Measurements from ENCODE around the gene RGMB. TPM values are rescaled to one million over a fixed set of nuclear protein-coding genes. Genes with fewer than 3 reads are reported as not detected.

Gene RGMB
- total and polyA plus RNA-seq, 2 of the 13 experiments (the other 11 are each of a cell fraction or from before 2014, with no cell fraction given), result 3.0 to 3.8 TPM

DNA sequence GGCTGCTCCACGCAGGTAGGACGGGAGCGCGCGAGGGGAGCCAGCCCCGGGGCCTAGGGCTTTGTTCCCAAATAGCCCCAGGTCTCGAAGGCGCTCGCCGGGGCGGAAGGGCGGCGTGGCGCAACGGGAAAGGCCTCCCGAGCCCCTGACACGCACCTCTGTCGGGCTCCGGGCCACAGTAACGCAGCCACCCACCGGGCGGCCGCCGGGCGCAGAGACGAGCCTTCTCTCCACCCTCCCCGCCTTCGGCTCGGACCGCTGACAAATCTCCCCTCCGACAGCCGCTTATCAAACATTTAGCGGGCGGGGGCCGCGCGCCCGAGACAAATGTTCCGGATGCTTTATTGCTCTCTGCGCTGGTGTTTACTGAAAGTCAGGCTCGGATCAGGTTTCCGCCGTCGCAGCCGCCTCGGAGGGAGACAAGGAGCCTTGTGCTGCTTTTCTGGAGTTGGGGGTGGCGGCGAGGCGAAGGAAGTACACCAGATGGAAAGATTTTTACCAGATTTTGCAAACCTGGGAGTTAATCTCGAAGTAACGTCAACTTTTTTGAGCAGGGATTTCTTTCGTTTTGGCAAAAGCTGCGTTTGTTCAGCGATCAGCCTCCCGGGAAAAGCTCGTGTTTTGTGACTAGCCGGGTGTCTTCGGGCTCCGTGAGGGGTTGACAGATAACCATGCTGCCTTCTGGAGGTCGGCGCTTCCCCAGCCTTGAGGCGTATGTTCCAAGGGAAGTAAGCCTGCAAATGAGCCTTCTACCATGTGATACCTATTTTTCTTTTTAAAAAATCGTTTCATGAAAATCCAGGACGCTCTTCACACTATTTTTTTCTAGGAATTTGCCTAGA, 950 bp downstream of the RGMB start (continued):
- TF ChIP-seq LCORL (IDR thresholded peaks at IDR 0.05) (no peak), LCORL (CRISPR knock-in tag; IDR thresholded peaks at IDR 0.05) (peak; percentile 47; the same call in 1 of the 2 replicates), NFIC (IDR thresholded peaks at IDR 0.05; ENCODE audit: low read length) (no peak), TSC22D2 (CRISPR knock-in tag; IDR thresholded peaks at IDR 0.05; ENCODE audit: borderline replicate concordance) (no peak), POLR2AphosphoS5 (IDR thresholded peaks at IDR 0.05; ENCODE audit: low read depth, low read length) (no peak), GATA4 (IDR thresholded peaks at IDR 0.05; ENCODE audit: borderline replicate concordance, low read depth) (no peak), GZF1 (CRISPR knock-in tag; IDR thresholded peaks at IDR 0.05) (no peak), NRL (CRISPR knock-in tag; IDR thresholded peaks at IDR 0.05; ENCODE audit: borderline replicate concordance) (peak; percentile 47; the same call in 1 of the 2 replicates), ZNF282 (IDR thresholded peaks at IDR 0.05; ENCODE audit: partially characterized antibody) (no peak), SOX5 (CRISPR knock-in tag; IDR thresholded peaks at IDR 0.05; ENCODE audit: borderline replicate concordance) (0 out of 2 replicates have a peak, but pooled peaks have one; percentile 11), HDAC1 (CRISPR knock-in tag; IDR thresholded peaks at IDR 0.05) (peak; percentile 20; the same call in 1 of the 2 replicates), NR2C2 (CRISPR knock-in tag; IDR thresholded peaks at IDR 0.05; ENCODE audit: borderline replicate concordance) (no peak), HOXD1 (CRISPR knock-in tag; IDR thresholded peaks at IDR 0.05) (0 out of 2 replicates have a peak, but pooled peaks have one; percentile 13), TEAD2 (CRISPR knock-in tag; IDR thresholded peaks at IDR 0.05) (no peak), RFXAP (CRISPR knock-in tag; IDR thresholded peaks at IDR 0.05; ENCODE audit: borderline replicate concordance) (0 out of 2 replicates have a peak, but pooled peaks have one; percentile 20), ZFY (CRISPR knock-in tag; IDR thresholded peaks at IDR 0.05) (peak; percentile 75; the same call in 1 of the 2 replicates)
- TF ChIP-seq, protein P1, sequence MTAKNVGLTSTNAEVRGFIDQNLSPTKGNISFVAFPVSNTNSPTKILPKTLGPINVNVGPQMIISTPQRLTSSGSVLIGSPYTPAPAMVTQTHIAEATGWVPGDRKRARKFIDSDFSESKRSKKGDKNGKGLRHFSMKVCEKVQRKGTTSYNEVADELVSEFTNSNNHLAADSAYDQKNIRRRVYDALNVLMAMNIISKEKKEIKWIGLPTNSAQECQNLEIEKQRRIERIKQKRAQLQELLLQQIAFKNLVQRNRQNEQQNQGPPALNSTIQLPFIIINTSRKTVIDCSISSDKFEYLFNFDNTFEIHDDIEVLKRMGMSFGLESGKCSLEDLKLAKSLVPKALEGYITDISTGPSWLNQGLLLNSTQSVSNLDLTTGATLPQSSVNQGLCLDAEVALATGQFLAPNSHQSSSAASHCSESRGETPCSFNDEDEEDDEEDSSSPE (CRISPR knock-in tag; IDR thresholded peaks at IDR 0.05), result 0 out of 2 replicates have a peak, but pooled peaks have one; percentile 35
- TF ChIP-seq, protein P2, sequence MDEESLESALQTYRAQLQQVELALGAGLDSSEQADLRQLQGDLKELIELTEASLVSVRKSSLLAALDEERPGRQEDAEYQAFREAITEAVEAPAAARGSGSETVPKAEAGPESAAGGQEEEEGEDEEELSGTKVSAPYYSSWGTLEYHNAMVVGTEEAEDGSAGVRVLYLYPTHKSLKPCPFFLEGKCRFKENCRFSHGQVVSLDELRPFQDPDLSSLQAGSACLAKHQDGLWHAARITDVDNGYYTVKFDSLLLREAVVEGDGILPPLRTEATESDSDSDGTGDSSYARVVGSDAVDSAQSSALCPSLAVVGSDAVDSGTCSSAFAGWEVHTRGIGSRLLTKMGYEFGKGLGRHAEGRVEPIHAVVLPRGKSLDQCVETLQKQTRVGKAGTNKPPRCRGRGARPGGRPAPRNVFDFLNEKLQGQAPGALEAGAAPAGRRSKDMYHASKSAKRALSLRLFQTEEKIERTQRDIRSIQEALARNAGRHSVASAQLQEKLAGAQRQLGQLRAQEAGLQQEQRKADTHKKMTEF (CRISPR knock-in tag; IDR thresholded peaks at IDR 0.05), result peak; percentile 25; the same call in 1 of the 2 replicates
- TF ChIP-seq, protein P3, sequence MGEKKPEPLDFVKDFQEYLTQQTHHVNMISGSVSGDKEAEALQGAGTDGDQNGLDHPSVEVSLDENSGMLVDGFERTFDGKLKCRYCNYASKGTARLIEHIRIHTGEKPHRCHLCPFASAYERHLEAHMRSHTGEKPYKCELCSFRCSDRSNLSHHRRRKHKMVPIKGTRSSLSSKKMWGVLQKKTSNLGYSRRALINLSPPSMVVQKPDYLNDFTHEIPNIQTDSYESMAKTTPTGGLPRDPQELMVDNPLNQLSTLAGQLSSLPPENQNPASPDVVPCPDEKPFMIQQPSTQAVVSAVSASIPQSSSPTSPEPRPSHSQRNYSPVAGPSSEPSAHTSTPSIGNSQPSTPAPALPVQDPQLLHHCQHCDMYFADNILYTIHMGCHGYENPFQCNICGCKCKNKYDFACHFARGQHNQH (CRISPR knock-in tag; IDR thresholded peaks at IDR 0.05), result no peak
- TF ChIP-seq, protein P4, sequence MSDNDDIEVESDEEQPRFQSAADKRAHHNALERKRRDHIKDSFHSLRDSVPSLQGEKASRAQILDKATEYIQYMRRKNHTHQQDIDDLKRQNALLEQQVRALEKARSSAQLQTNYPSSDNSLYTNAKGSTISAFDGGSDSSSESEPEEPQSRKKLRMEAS (IDR thresholded peaks at IDR 0.05), result peak; percentile 34
- TF ChIP-seq, protein P5, sequence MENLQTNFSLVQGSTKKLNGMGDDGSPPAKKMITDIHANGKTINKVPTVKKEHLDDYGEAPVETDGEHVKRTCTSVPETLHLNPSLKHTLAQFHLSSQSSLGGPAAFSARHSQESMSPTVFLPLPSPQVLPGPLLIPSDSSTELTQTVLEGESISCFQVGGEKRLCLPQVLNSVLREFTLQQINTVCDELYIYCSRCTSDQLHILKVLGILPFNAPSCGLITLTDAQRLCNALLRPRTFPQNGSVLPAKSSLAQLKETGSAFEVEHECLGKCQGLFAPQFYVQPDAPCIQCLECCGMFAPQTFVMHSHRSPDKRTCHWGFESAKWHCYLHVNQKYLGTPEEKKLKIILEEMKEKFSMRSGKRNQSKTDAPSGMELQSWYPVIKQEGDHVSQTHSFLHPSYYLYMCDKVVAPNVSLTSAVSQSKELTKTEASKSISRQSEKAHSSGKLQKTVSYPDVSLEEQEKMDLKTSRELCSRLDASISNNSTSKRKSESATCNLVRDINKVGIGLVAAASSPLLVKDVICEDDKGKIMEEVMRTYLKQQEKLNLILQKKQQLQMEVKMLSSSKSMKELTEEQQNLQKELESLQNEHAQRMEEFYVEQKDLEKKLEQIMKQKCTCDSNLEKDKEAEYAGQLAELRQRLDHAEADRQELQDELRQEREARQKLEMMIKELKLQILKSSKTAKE (CRISPR knock-in tag; IDR thresholded peaks at IDR 0.05; ENCODE audit: borderline replicate concordance), result no peak
- TF ChIP-seq, protein P6, sequence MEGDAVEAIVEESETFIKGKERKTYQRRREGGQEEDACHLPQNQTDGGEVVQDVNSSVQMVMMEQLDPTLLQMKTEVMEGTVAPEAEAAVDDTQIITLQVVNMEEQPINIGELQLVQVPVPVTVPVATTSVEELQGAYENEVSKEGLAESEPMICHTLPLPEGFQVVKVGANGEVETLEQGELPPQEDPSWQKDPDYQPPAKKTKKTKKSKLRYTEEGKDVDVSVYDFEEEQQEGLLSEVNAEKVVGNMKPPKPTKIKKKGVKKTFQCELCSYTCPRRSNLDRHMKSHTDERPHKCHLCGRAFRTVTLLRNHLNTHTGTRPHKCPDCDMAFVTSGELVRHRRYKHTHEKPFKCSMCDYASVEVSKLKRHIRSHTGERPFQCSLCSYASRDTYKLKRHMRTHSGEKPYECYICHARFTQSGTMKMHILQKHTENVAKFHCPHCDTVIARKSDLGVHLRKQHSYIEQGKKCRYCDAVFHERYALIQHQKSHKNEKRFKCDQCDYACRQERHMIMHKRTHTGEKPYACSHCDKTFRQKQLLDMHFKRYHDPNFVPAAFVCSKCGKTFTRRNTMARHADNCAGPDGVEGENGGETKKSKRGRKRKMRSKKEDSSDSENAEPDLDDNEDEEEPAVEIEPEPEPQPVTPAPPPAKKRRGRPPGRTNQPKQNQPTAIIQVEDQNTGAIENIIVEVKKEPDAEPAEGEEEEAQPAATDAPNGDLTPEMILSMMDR (CRISPR knock-in tag; IDR thresholded peaks at IDR 0.05), result no peak

All from HepG2 (cell line).